HCT116 (cell line): ENCODE measurements around the gene REPS2. TPM values are rescaled to one million over a fixed set of nuclear protein-coding genes. Genes with fewer than 3 reads are reported as not detected.

ENCODE experiments used
- ATAC-seq: fragments of 200-7000 bp; cut with Tn5 transposase; 2 replicates; pipeline ENCODE4 v1.9.1; 2020; ENCODE audit warnings: mild to moderate bottlenecking, moderate library complexity
- BruUV-seq: library from RNA; stranded (reverse); fragments of 400-500 nt; replicated peaks from 2 replicates; lab custom pipeline; 2021; lab: Mats Ljungman, UMichigan
- CTCF ChIA-PET: fragments of 300-600 bp; sonication (Branson Sonifier 250); formaldehyde crosslinking; loops from one replicate; lab custom pipeline; 2021; ENCODE audit warnings: antibody characterized with exemption; lab: Charles Lee
- POLR2A ChIA-PET: fragments of 300-600, 350-600 bp; sonication (Branson Sonifier 250); formaldehyde crosslinking; loops from one replicate; lab custom pipeline; 2021; ENCODE audit warnings: antibody characterized with exemption; lab: Charles Lee
- RAD21 ChIA-PET, 2 experiments: fragments of 300-600 bp; sonication (Branson Sonifier 250); formaldehyde crosslinking; loops; one replicate each; lab custom pipeline; 2023; ENCODE audit warnings: low total read pairs in 2 of 2; ENCODE audit not compliant: uncharacterized antibody in 2 of 2, unreplicated experiment in 2 of 2, low non-redundant PET in 1 of 2; lab: Charles Lee
- DNase-seq: peaks from one replicate; pipeline ENCODE4 v3.0.0-alpha.2; 2010; ENCODE audit warnings: low read depth, low spot score
- H2AFZ ChIP-seq: fragments of 200-600 bp; shearing (Covaris generic), sonication (generic); 2 replicates; pipeline ENCODE4 v1.6.1; 2017; ENCODE audit warnings: low read depth, mixed run types, mixed read lengths, antibody characterized with exemption, low read length; ENCODE audit not compliant: poor library complexity, severe bottlenecking
- H3K27ac ChIP-seq: 2 replicates; pipeline ENCODE4 v1.5.1; 2012; ENCODE audit warnings: low read depth, low read length
- H3K27me3 ChIP-seq: fragments of 200-600 bp; sonication (generic); 2 replicates; pipeline ENCODE4 v1.6.1; 2016; ENCODE audit warnings: mixed run types, low read length, mixed read lengths; ENCODE audit not compliant: insufficient read depth
- H3K36me3 ChIP-seq, 2 experiments: fragments of 200-500 bp in 1 of 2; fragments of 200-600 bp in 1 of 2; sonication (Bioruptor generic) in 1 of 2; sonication (generic) in 1 of 2; 2 replicates each; pipeline versions ENCODE4 v1.5.1 to v1.6.1; 2014 to 2016; ENCODE audit warnings: low read length in 2 of 2, inconsistent platforms in 1 of 2, mixed read lengths in 1 of 2, mixed run types in 1 of 2; ENCODE audit not compliant: insufficient read depth in 2 of 2, control insufficient read depth in 1 of 2
- H3K4me1 ChIP-seq, 2 experiments: fragments of 200-600 bp in 1 of 2; sonication (generic) in 1 of 2; 2 replicates each; pipeline versions ENCODE4 v1.5.1 to v1.6.1; 2012 to 2017; ENCODE audit warnings: low read length in 2 of 2, inconsistent platforms in 1 of 2, mild to moderate bottlenecking in 1 of 2, mixed read lengths in 1 of 2, mixed run types in 1 of 2, moderate library complexity in 1 of 2; ENCODE audit not compliant: insufficient read depth in 2 of 2, control insufficient read depth in 1 of 2
- H3K4me2 ChIP-seq: fragments of 200-600 bp; sonication (generic); 2 replicates; pipeline ENCODE4 v1.6.1; 2017; ENCODE audit warnings: mixed run types, low read length, mixed read lengths
- H3K4me3 ChIP-seq, 2 experiments: fragments of 200-600 bp in 1 of 2; sonication (generic) in 1 of 2; replicated peaks in 1 of 2; 2 replicates each; pipeline ENCODE4 v1.5.1; 2011 to 2016; ENCODE audit warnings: low read length in 2 of 2, control low read depth in 1 of 2, low read depth in 1 of 2, mild to moderate bottlenecking in 1 of 2, mixed read lengths in 1 of 2, mixed run types in 1 of 2
- H3K79me2 ChIP-seq: fragments of 200-600 bp; sonication (generic); 2 replicates; pipeline ENCODE4 v1.6.1; 2017; ENCODE audit warnings: mild to moderate bottlenecking, mixed run types, low read length, moderate library complexity, mixed read lengths; ENCODE audit not compliant: insufficient read depth
- H3K9ac ChIP-seq: fragments of 200-600 bp; sonication (generic); 2 replicates; pipeline ENCODE4 v1.6.1; 2016; ENCODE audit warnings: low read length, mixed read lengths
- H3K9me2 ChIP-seq: fragments of 200-600 bp; sonication (generic), shearing (Covaris generic); 2 replicates; pipeline ENCODE4 v1.6.1; 2017; ENCODE audit warnings: mixed run types, mild to moderate bottlenecking, moderate library complexity; ENCODE audit not compliant: insufficient read depth
- H3K9me3 ChIP-seq, 2 experiments: fragments of 200-500 bp in 1 of 2; fragments of 200-600 bp in 1 of 2; sonication (Bioruptor generic) in 1 of 2; sonication (generic) in 1 of 2; 2 replicates each; pipeline ENCODE4 v1.6.1; 2014 to 2017; ENCODE audit warnings: low read length in 2 of 2, mixed read lengths in 2 of 2, inconsistent platforms in 1 of 2, low read depth in 1 of 2, mild to moderate bottlenecking in 1 of 2, mixed run types in 1 of 2, moderate library complexity in 1 of 2; ENCODE audit not compliant: control insufficient read depth in 1 of 2, insufficient read depth in 1 of 2
- H4K20me1 ChIP-seq: fragments of 200-600 bp; sonication (generic), shearing (Covaris generic); 2 replicates; pipeline ENCODE4 v1.6.1; 2017; ENCODE audit warnings: mixed run types, mild to moderate bottlenecking, moderate library complexity; ENCODE audit not compliant: insufficient read depth
- CBX3 ChIP-seq: IDR thresholded peaks from 2 replicates; pipeline ENCODE4 v1.6.1; 2012; ENCODE audit warnings: low read depth
- CEBPB ChIP-seq: IDR thresholded peaks from 2 replicates; pipeline ENCODE4 v1.6.1; 2012; ENCODE audit warnings: low read depth
- EGR1 ChIP-seq: IDR thresholded peaks from 2 replicates; pipeline ENCODE4 v1.6.1; 2012; ENCODE audit warnings: low read depth
- ELF1 ChIP-seq: IDR thresholded peaks from 2 replicates; pipeline ENCODE4 v1.6.1; 2012; ENCODE audit warnings: low read depth, borderline replicate concordance
- EZH2 ChIP-seq: fragments of 200-600 bp; sonication (generic); IDR thresholded peaks from 2 replicates; pipeline ENCODE4 v1.6.1; 2017; ENCODE audit warnings: antibody characterized with exemption, mixed run types
- EZH2phosphoT487 ChIP-seq: fragments of 200-600 bp; IDR thresholded peaks from 2 replicates; pipeline ENCODE4 v1.6.1; 2018; ENCODE audit warnings: antibody characterized with exemption, borderline replicate concordance
- FOSL1 ChIP-seq: IDR thresholded peaks from 2 replicates; pipeline ENCODE4 v1.6.1; 2012; ENCODE audit warnings: low read depth
- JUND ChIP-seq: IDR thresholded peaks from 2 replicates; pipeline ENCODE4 v1.6.1; 2012
- POLR2A ChIP-seq: IDR thresholded peaks from 2 replicates; pipeline ENCODE4 v1.7.0; 2011; ENCODE audit warnings: borderline replicate concordance; ENCODE audit not compliant: insufficient read depth, insufficient read length; ENCODE audit errors: extremely low read depth
- POLR2AphosphoS5 ChIP-seq: IDR thresholded peaks from 2 replicates; pipeline ENCODE4 v1.6.1; 2011; ENCODE audit warnings: mild to moderate bottlenecking, low read depth, low read length, moderate library complexity
- RAD21 ChIP-seq: IDR thresholded peaks from 2 replicates; pipeline ENCODE4 v1.6.1; 2012; ENCODE audit warnings: low read depth, mild to moderate bottlenecking
- SIN3A ChIP-seq: IDR thresholded peaks from 2 replicates; pipeline ENCODE4 v1.6.1; 2012; ENCODE audit warnings: low read depth
- SP1 ChIP-seq: IDR thresholded peaks from 2 replicates; pipeline ENCODE4 v1.6.1; 2012; ENCODE audit warnings: low read depth
- TCF7L2 ChIP-seq: IDR thresholded peaks from 2 replicates; pipeline ENCODE4 v1.7.0; 2011; ENCODE audit warnings: borderline replicate concordance, inconsistent platforms; ENCODE audit not compliant: insufficient read depth, insufficient read length; ENCODE audit errors: extremely low read depth
- ZFX ChIP-seq: fragments of 450-650 bp; IDR thresholded peaks from 2 replicates; pipeline ENCODE4 v1.6.1; 2017
- ZNF274 ChIP-seq: fragments of 200-500 bp; sonication (Bioruptor generic); IDR thresholded peaks from 2 replicates; pipeline ENCODE4 v1.6.1; 2014; ENCODE audit warnings: mild to moderate bottlenecking, low read depth, low read length, inconsistent platforms
- intact Hi-C: fragments of 100-400 bp; cut with micrococcal nuclease; formaldehyde crosslinking; loops from 2 replicates; pipeline ENCODE4 v1.10.0; 2022
- total RNA-seq: library from RNA; stranded (reverse); gene quantifications from one replicate; pipeline ENCODE4 v1.2.1, GENCODE V29; 2021; ENCODE audit not compliant: unreplicated experiment
- TF ChIP-seq, protein P1 (sequence below), 3 experiments: fragments of 200-600 bp in 1 of 3; sonication (generic) in 1 of 3; IDR thresholded peaks in 2 of 3; conservative IDR thresholded peaks in 1 of 3; 2 replicates each; pipeline ENCODE4 v1.5.1; 2012 to 2017; ENCODE audit warnings: low read depth in 2 of 3, low read length in 2 of 3, antibody characterized with exemption in 1 of 3, borderline replicate concordance in 1 of 3, control low read depth in 1 of 3, mild to moderate bottlenecking in 1 of 3, mixed read lengths in 1 of 3, mixed run types in 1 of 3, moderate library complexity in 1 of 3; ENCODE audit not compliant: insufficient read depth in 1 of 3
- TF ChIP-seq, protein P2 (sequence below): IDR thresholded peaks from 2 replicates; pipeline ENCODE4 v1.6.1; 2012; ENCODE audit warnings: low read depth
- TF ChIP-seq, protein P3 (sequence below): IDR thresholded peaks from 2 replicates; pipeline ENCODE4 v1.6.1; 2012
- TF ChIP-seq, protein P4 (sequence below): IDR thresholded peaks from 2 replicates; pipeline ENCODE4 v1.6.1; 2012

REPS2 gene
- total RNA-seq, 1 experiment from 2014 or later = 4.5 TPM

DNA sequence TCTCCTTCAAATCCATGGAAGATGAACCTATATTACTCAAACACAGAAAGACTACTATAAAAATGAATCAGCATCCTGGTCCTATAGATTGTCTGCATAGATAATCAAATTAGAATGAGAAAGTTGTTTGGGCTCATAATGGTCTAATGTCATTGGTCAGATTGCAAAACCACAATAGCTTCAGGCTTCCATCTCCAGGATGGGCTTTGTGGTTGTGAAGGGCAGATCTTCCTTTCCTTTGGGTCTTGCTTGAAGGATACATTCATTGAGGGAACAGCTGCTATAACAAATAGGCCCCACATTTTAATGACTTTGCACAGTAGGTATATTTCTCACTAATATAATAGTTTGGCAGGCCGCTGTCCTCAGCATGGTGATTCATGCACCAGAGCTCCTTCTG is 94.3 kb downstream of the REPS2 start:
- DNase-seq (no peak), ATAC-seq (no peak)
- intact Hi-C loops = no loop called here
- Histone ChIP-seq H3K4me1 (no peaks in the 10 kb centered on the region), H2AFZ (no peak overlapping the region), H3K4me3 (no peak overlapping the region), H3K27ac (no peak overlapping the region), H3K79me2 (no peaks in the 10 kb centered on the region), H3K9me3 (no peaks in the 10 kb centered on the region), H3K27me3 (no peaks in the 10 kb centered on the region), H3K9me2 (no peaks in the 10 kb centered on the region), H3K4me2 (no peak overlapping the region), H3K36me3 (no peaks in the 10 kb centered on the region), H3K9ac (no peak overlapping the region), H4K20me1 (no peaks in the 10 kb centered on the region)
- TF ChIP-seq, protein P1, sequence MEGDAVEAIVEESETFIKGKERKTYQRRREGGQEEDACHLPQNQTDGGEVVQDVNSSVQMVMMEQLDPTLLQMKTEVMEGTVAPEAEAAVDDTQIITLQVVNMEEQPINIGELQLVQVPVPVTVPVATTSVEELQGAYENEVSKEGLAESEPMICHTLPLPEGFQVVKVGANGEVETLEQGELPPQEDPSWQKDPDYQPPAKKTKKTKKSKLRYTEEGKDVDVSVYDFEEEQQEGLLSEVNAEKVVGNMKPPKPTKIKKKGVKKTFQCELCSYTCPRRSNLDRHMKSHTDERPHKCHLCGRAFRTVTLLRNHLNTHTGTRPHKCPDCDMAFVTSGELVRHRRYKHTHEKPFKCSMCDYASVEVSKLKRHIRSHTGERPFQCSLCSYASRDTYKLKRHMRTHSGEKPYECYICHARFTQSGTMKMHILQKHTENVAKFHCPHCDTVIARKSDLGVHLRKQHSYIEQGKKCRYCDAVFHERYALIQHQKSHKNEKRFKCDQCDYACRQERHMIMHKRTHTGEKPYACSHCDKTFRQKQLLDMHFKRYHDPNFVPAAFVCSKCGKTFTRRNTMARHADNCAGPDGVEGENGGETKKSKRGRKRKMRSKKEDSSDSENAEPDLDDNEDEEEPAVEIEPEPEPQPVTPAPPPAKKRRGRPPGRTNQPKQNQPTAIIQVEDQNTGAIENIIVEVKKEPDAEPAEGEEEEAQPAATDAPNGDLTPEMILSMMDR (IDR thresholded peaks at IDR 0.05 in 2 of 3, conservative IDR thresholded peaks at IDR 0.05 in 1 of 3; ENCODE audit: borderline replicate concordance in 1 of 3, insufficient read depth in 1 of 3, low read depth in 2 of 3, low read length in 2 of 3) = no peak
- TF ChIP-seq EZH2 = no peak
- no peak for TF ChIP-seq JUND
- TF ChIP-seq, protein P2, sequence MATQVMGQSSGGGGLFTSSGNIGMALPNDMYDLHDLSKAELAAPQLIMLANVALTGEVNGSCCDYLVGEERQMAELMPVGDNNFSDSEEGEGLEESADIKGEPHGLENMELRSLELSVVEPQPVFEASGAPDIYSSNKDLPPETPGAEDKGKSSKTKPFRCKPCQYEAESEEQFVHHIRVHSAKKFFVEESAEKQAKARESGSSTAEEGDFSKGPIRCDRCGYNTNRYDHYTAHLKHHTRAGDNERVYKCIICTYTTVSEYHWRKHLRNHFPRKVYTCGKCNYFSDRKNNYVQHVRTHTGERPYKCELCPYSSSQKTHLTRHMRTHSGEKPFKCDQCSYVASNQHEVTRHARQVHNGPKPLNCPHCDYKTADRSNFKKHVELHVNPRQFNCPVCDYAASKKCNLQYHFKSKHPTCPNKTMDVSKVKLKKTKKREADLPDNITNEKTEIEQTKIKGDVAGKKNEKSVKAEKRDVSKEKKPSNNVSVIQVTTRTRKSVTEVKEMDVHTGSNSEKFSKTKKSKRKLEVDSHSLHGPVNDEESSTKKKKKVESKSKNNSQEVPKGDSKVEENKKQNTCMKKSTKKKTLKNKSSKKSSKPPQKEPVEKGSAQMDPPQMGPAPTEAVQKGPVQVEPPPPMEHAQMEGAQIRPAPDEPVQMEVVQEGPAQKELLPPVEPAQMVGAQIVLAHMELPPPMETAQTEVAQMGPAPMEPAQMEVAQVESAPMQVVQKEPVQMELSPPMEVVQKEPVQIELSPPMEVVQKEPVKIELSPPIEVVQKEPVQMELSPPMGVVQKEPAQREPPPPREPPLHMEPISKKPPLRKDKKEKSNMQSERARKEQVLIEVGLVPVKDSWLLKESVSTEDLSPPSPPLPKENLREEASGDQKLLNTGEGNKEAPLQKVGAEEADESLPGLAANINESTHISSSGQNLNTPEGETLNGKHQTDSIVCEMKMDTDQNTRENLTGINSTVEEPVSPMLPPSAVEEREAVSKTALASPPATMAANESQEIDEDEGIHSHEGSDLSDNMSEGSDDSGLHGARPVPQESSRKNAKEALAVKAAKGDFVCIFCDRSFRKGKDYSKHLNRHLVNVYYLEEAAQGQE = no peak
- TF ChIP-seq SIN3A = no peak
- TF ChIP-seq, protein P3, sequence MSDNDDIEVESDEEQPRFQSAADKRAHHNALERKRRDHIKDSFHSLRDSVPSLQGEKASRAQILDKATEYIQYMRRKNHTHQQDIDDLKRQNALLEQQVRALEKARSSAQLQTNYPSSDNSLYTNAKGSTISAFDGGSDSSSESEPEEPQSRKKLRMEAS = no peak
- TF ChIP-seq EZH2phosphoT487 = no peak
- TF ChIP-seq SP1 = no peak
- TF ChIP-seq CBX3 = no peak
- TF ChIP-seq FOSL1 = no peak
- no peak for TF ChIP-seq CEBPB
- no peak for TF ChIP-seq TCF7L2
- TF ChIP-seq EGR1 = no peak
- no peak for TF ChIP-seq ZFX
- TF ChIP-seq RAD21 = no peak
- TF ChIP-seq POLR2AphosphoS5 = no peak
- no peak for TF ChIP-seq ELF1
- TF ChIP-seq POLR2A = no peak
- TF ChIP-seq, protein P4, sequence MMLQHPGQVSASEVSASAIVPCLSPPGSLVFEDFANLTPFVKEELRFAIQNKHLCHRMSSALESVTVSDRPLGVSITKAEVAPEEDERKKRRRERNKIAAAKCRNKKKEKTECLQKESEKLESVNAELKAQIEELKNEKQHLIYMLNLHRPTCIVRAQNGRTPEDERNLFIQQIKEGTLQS = no peak
- no peak for TF ChIP-seq ZNF274
- no TSS peak for BruUV-seq
- RAD21 ChIA-PET = no interaction called here
- POLR2A ChIA-PET = no interaction called here
- CTCF ChIA-PET = no interaction called here
